Measurements from ENCODE around the gene ADRA2B. TPM values are rescaled to one million over a fixed set of nuclear protein-coding genes. Genes with fewer than 3 reads are reported as not detected.

The ADRA2B gene
- not detected in 2 replicates for total RNA-seq

DNA sequence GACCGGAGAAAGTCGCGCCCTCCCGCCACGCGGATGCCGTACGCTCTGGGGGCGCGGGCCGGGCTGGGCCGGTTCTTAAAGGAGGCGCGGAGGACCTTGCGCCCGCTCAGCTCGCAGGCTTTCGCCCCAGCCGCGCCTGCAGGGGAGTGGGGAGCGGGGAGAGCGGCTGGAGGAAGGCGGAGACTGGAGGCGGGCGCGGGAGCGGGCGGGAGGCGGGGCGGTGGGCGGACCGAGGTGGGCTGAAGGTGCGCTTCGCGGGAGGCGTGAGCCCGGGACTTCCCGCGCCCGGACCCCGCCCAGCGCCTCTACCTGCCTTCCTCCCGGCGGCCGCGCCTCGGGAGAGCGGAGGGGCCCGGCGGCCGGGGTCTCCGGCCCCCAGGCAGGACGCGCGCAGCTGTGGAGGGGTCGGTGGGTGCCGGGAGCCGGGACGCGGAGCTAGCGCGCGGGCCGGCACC is at the start of gene ADRA2B:
ADRA2B (minus strand) TSS at position 148 of the 455 bp plus-strand sequence. CDS start 422 bp downstream, outside the sequence.

GRCh38 chr2:96145036-96145847 is 28.9 kb upstream of the ADRA2B start, which contains the start of gene DUSP2:
TSS of gene DUSP2 (minus strand) at chr2:96145440. CDS start at chr2:96145354, 86 bp downstream.

DNA sequence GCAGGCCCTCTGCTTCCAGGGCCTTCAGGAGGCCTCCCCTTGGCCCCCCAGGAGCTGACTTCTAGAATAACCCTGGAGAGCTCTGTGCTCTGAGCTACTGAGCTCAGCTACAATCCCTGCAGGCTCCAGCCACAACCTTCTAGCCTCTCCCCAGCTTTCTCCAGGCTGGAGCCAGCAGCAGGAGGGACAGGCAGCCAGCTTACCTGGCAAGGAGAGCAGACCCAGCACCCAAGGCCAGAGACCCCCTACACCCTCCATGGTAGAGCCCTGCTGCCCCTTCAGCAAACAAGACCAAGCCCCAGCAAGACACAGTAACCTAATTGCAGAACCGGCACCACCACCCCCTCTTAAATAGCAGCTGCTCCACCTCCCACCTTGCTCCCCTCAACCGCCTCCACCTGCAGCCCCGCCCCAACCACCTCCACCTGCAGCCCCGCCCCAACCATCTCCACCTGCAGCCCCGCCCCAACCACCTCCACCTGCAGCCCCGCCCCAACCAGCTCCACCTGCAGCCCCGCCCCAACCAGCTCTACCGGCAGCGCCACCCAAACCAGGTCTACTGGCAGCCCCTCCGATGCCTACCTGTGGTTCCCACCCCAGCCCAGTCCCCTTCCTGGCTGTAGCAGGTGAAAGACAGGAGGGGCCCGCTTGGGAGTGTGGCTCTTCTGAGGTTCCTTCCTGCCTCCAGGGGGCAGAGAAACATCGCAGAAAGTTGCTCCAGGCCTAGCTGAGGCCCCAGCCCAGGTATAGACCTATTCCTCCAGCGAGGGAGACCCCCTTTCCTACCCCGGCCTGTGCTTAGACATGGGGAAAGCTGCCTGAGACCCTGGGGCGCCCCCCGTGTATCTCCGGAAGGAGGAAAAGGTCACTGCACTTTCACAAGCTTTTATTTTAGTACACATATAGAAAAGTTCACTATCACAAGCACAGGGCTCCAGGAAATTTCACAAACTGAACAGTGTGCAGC is 22.1 kb upstream of the ADRA2B start, which contains the start of gene ASTL:
ASTL (minus strand) TSS at position 324 of the 967 bp plus-strand sequence; CDS start at position 258, 66 bp downstream.

Other genes with a start within 250 kb of the ADRA2B start
- gene ANKRD36C, start 124.7 kb downstream of the ADRA2B start, total RNA-seq: 98.4 and 107 TPM in 2 replicates
- gene GPAT2, start 81.7 kb downstream of the ADRA2B start, total RNA-seq: 8.8 and 10.3 TPM in 2 replicates
- gene ASTL, start 21.9 kb upstream of the ADRA2B start, total RNA-seq: not detected in 2 replicates
- 0.61 and 0.65 TPM in 2 replicates for gene DUSP2, start 28.9 kb upstream of the ADRA2B start, total RNA-seq
- 142 and 196 TPM in 2 replicates for gene STARD7, start 92.3 kb upstream of the ADRA2B start, total RNA-seq
- 10.1 and 15.8 TPM in 2 replicates for gene TMEM127, start 149.4 kb upstream of the ADRA2B start, total RNA-seq
- gene CIAO1, start 149.7 kb upstream of the ADRA2B start, total RNA-seq: 116 and 119 TPM in 2 replicates
- 38.1 and 46.1 TPM in 2 replicates for gene SNRNP200, start 189.0 kb upstream of the ADRA2B start, total RNA-seq
- gene ITPRIPL1, start 208.7 kb upstream of the ADRA2B start, total RNA-seq: 1.6 and 3.0 TPM in 2 replicates
- gene NCAPH, start 219.2 kb upstream of the ADRA2B start, total RNA-seq: 15.2 and 17.5 TPM in 2 replicates